GM08714 (cell line): ENCODE measurements around the gene PODXL2.
A peak's percentile ranks its signal among the peaks of the same experiment; 100 is the strongest.

ENCODE experiments used
- H3K4me3 ChIP-seq: fragments of 200-500 bp; sonication (Bioruptor generic); 2 replicates; pipeline ENCODE4 v1.5.1; 2014; ENCODE audit warnings: mild to moderate bottlenecking, low read length, inconsistent platforms
- ZNF274 ChIP-seq: IDR thresholded peaks from 2 replicates; pipeline ENCODE4 v1.6.1; 2012; ENCODE audit warnings: mild to moderate bottlenecking, low read depth, low read length

The PODXL2 gene

GRCh38 chr3:127629467-127630403, 750 bp downstream of the PODXL2 start:
- no peak for TF ChIP-seq ZNF274
- peak overlapping the region; percentile 57; the same call in 1 of the 2 replicates for H3K4me3 ChIP-seq

DNA sequence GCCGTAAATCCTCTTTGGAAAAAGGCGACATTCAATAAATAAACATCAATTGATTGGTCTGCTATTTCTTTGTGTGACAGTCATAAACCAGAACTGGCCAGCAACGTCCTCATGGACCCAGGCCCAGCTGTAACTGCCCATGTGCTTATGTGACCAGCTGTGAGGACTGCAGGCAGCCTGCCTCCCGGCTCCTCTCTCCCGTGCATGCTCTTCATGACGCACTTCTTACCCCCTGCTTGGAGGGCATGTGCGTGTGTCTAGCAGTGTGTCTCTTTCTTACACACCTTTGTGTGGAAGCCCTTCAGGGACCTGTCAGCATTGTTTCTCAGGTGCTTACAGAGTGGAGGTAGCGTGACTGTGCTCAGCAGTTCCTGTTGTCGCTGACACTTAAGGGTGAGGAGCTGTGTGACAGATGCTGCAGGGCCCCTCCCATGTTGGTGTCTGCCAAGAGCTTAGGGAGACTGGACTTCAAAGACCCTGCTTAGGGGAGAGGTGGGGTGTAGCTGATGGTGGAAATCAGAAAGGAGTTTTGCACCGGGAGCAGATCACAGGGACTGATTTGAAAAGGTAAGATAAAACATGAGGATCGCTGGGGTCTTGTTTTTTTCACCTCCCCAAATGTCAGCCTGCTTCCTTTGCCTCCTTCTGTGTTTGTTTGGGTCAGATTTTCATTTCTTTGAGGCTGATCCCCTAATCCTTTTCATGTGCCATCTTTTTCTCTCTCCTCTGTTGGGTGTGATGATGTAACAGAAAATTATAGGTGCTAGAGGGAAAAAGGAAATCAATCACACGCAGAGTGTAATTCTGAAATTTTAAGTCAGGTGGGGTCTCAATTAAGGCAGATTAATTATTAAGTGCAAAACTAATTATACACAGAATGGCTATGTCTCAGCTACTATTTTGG, 2.1 kb downstream of the PODXL2 start:
- TF ChIP-seq ZNF274, result no peak
- H3K4me3 ChIP-seq, result no peak overlapping the region

GRCh38 chr3:127632035-127632820, 3.2 kb downstream of the PODXL2 start:
- H3K4me3 ChIP-seq, result no peak overlapping the region
- no peak for TF ChIP-seq ZNF274

GRCh38 chr3:127634653-127635052, 5.7 kb downstream of the PODXL2 start:
- no peak for TF ChIP-seq ZNF274
- no peak overlapping the region for H3K4me3 ChIP-seq

DNA sequence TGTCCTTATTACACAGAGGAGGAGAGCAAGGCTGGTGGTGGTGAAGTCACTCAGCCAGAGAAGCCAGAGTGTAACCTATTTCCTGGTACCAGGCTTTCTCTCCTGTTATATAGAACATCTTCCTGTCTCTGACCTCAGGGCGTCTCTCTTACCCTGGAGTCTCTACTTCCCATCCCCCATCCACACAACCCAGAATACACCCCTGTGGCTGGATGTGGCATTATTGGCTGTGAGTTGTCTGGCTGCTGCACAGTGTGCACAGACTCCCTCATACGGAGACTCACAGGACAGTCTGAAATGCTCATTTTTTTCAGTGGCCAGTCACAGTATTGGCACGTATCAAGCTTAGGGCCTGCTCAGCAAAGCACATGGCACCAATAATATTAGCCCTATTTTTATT, 8.6 kb downstream of the PODXL2 start:
- no peak overlapping the region for H3K4me3 ChIP-seq
- no peak for TF ChIP-seq ZNF274

GRCh38 chr3:127637971-127638370, 9.0 kb downstream of the PODXL2 start:
- no peak for TF ChIP-seq ZNF274
- H3K4me3 ChIP-seq, result no peak overlapping the region

DNA sequence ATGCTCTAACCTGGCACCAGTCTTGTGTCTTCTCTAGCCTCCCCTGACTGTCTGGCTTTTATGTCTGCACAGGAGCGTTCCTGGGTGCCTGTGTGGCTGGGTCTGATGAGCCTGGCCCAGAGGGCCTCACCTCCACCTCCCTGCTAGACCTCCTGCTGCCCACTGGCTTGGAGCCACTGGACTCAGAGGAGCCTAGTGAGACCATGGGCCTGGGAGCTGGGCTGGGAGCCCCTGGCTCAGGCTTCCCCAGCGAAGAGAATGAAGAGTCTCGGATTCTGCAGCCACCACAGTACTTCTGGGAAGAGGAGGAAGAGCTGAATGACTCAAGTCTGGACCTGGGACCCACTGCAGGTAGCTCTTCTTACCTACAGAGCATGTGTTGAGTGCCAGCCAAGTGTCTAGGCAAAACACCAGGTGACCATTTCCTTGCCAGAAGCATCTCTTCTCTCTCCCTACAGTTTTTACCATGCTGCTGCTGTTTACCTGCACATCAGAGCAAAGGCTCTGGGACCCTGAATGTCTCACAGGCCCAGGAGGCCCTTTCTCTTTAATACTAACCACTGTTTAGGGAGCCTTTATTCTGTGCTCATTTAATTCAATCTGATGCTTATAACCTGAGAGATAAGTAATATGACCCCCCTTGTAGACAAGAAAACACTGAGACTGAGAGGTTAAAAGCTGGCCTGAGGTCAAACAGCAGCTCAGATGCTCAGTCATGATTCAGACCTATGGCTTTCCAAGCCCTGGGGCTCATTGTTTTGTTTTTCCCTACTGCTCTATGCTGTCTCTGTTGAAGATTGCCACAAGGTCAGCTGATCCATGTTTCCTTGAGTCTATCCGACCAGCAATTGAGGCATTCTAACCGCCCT, 10.4 kb downstream of the PODXL2 start:
- TF ChIP-seq ZNF274, result no peak
- H3K4me3 ChIP-seq, result no peak overlapping the region

DNA sequence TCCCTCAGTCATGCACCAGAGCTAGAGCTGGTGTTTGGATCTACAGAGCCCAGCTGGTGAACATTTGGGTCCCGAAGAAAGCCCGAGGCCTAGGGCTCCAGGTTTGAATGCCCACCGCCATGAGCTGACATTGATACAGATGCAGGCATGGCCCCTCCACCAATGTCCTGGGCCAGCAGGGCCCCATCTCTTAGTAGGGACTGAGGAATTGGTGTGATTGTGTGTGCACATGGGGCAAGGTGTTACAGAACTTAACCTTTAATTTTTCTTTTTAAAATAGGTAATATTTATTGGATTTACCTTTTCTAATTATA, 11.0 kb downstream of the PODXL2 start:
- TF ChIP-seq ZNF274, result no peak
- no peak overlapping the region for H3K4me3 ChIP-seq

DNA sequence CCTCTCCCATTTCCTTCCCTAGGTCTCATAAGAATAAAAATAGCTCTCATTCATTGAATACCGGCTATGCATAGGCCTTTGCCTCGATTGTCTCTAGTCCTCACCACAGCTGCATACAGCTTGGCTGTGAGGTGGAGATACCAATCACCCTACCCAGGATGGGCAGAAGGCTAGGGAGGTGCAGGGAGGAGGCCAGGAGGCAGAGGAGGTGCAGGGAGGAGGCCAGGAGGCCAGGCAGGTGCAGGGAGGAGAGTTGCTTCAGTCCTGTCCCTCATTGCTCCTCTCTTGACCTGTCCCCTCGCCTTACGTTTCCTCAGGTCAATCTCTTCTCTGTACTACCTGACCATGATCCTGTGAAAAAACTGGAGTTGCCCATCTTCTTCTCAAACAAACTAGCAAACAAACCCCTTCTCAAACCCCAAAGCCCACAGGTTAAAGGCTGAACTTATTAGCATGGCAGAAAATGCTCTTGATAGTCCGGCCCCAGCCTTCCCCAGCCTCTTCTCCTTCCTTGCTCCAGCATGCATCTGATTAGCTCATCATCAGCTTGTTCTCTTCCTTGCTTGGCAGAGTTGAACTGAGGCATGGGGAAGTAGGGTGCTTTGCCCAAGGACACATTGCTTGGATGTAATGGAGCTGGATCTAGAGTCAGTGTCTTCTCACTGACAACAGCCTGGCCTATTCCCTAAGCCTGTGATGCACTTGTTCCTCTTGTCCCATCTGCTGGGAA, 15.8 kb downstream of the PODXL2 start:
- H3K4me3 ChIP-seq, result no peak overlapping the region
- TF ChIP-seq ZNF274, result no peak

DNA sequence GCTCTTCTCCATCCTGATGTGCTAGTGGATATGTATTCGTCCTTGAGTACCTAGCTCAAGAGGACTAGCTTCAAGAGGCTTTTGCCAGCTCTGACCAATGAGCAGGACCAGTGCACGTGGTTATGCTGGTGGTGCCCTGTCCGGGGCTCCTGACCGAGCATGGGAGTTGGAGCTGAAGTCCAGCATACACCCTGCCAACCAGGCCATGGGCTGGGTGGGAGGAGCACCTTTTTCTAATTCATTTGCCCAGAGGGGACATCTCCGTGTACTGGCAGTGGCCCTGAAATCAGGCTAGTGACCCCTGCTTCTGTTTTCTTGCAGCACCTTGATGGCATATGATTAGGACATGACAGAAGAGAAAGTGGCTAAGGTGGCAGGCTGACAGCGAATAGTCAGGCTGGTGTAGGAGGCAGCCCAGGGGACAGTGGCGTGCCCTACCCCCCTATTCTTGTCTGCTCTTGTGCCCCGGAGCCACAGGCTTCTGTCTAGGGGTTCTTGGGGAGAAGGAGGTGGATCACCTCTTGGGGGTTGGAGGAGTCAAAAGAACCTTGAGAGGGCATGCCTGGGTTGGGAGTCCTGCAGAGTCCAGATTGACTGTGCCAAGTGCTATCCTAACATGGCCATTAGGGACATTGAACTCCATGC, 16.5 kb downstream of the PODXL2 start:
- H3K4me3 ChIP-seq, result no peak overlapping the region
- no peak for TF ChIP-seq ZNF274

DNA sequence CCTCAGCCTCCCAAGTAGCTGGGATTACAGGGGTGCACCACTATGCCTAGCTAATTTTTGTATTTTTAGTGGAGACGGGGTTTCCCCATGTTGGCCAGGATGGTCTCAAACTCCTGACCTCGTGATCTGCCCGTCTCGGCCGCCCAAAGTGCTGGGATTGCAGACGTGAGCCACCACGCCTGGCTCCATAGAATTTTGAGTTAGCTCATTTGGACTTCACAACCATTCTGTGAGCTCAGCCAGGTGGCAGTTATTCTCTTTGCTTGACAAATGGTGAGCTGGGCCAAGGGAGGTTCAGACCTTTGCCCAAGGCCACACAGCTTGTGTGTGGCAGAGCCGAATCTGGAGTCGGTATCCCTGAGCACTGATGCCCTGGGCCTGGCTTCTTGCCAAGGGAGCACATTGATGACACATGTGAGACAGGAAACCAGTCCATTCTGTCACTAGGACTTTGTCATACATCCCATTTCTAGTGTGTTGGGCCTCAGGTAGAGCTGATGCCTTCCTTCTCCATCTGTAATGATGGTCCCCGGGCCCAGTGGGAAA, 17.6 kb downstream of the PODXL2 start:
- TF ChIP-seq ZNF274, result no peak
- no peak overlapping the region for H3K4me3 ChIP-seq
